Transverse colon (tissue), 4 donors: ENCODE results near the gene TLDC2.
"Not testable (repeated sequence)": the region's sequence is repeated elsewhere in the genome, so short reads cannot be mapped to it uniquely, and the experiment has no call there.

Experiments
- CTCF ChIP-seq, 5 experiments: fragments of 200-600 bp in 3 of 5; fragments of 450-650 bp in 2 of 5; sonication (generic) in 3 of 5; IDR thresholded peaks; 1 replicate in 2 of 5; 2 replicates in 3 of 5; pipeline ENCODE4 v1.5.1; 2016 to 2017; ENCODE audit warnings: antibody characterized with exemption in 5 of 5, inconsistent platforms in 3 of 5, mild to moderate bottlenecking in 2 of 5, moderate library complexity in 1 of 5
- EP300 ChIP-seq: sonication (generic); formaldehyde crosslinking; IDR thresholded peaks from one replicate; pipeline ENCODE4 v1.6.1; 2017; ENCODE audit warnings: antibody characterized with exemption, low read depth
- POLR2A ChIP-seq: fragments of 450-650 bp; IDR thresholded peaks from one replicate; pipeline ENCODE4 v1.6.1; 2016; ENCODE audit warnings: antibody characterized with exemption, mild to moderate bottlenecking, moderate library complexity
- POLR2AphosphoS5 ChIP-seq, 3 donors: sonication (generic); formaldehyde crosslinking; IDR thresholded peaks; one replicate each; pipeline ENCODE4 v1.6.1; 2016; ENCODE audit warnings: antibody characterized with exemption in 3 of 3

- not testable (repeated sequence) for TF ChIP-seq CTCF (IDR thresholded peaks at IDR 0.05); POLR2AphosphoS5 (IDR thresholded peaks at IDR 0.05); EP300; POLR2A
These were observed 845 bp upstream of the TLDC2 start for GRCh38 chr20:36875093-36875492.
